Measurements from ENCODE around the gene ZNF512B. TPM values are rescaled to one million over a fixed set of nuclear protein-coding genes. Genes with fewer than 3 reads are reported as not detected.
A peak's percentile ranks its signal among the peaks of the same experiment; 100 is the strongest.
"Not testable (repeated sequence)": the region's sequence is repeated elsewhere in the genome, so short reads cannot be mapped to it uniquely, and the experiment has no call there.

The ZNF512B gene
- total RNA-seq, 1 experiment from 2014 or later: 5.9 TPM

DNA sequence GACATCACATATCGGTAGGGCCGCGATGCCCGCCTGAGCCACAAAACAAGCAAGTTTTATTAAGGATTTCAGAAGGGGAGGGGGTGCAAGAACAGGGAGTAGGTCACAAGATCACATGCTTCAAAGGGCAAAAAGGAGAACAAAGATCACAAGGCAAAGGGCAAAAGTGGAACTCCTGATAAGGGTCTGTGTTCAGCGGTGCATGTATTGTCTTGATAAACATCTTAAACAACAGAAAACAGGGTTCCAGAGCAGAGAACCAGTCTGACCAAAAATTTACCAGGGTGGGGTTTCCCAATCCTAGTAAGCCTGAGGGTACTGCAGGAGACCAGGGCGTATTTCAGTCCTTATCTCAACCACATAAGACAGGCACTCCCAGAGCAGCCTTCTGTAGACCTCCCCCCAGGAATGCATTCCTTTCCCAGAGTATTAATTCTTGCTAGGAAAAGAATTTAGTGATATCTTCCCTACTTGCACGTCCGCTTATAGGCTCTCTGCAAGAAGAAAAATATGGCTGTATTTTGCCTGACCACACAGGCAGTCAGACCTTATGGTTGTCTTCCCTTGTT, 53.3 kb downstream of the ZNF512B start:
- in situ Hi-C loops (cut with HindIII; ENCODE audit: low sequenced_read_pairs); DNase-seq (ENCODE audit: low spot score): not testable (repeated sequence)

DNA sequence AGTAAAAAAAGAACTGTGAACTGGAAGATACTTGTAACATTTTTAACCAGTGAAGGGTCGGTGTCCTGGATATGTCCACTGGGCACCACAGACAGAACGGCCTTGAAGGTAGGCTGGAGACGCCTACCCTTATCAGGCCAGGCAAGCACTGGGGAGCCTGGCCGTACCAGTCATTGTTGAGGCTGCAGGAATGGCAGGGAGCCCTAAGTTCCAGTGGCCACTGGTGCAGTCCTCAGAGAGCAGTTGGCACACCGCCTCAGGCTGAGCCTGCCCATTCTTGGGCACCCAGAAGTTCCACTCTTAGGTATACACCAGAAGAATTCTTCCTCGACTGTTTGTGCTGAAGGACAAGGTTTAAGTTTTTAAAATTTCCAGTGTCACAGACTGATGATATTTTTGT, 54.3 kb downstream of the ZNF512B start:
- in situ Hi-C loops (cut with HindIII; ENCODE audit: low sequenced_read_pairs): no loop called here
- no peak for DNase-seq (ENCODE audit: low spot score)

DNA sequence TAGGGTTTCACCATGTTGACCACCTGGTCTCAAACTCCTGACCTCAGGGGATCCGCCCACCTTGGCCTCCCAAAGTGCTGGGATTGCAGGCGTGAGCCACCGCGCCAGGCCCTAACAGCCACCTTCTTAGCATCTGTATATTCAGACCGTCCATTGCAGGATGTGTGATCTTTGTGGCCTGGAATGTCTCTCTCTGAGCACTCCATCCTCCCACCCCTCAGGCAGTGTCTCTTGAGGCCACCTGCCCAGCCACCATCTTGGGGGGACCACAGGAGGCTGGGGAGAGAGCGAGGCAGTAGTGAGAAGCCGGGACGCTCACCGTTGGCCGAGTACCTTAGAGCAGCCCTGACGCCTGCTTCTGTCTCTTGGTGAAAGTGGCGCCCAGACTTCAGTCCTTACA, 56.0 kb downstream of the ZNF512B start:
- in situ Hi-C loops (cut with HindIII; ENCODE audit: low sequenced_read_pairs): no loop called here
- no peak for DNase-seq (ENCODE audit: low spot score)

DNA sequence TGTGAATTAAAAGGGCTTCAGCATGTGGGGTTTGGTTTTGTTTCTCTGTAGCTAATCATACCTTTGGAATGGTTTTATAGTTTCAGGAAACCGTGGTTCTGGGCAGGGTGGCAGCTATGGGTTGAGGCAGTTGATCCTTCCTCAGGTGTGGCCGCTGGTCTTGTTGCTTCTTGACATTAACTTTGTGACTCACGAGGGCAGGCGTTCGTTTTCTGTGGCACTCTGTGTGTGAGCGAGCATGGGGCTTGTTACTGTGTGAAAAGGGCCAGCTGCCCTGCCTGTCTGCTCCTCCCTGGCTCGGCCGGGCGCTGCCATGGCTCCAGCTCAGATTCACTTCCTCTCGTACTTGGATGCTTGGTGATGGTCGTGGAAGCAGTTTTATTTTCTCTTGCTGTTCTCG, 58.6 kb downstream of the ZNF512B start:
- in situ Hi-C loops (cut with HindIII; ENCODE audit: low sequenced_read_pairs): no loop called here
- DNase-seq (ENCODE audit: low spot score): peak; percentile 71

DNA sequence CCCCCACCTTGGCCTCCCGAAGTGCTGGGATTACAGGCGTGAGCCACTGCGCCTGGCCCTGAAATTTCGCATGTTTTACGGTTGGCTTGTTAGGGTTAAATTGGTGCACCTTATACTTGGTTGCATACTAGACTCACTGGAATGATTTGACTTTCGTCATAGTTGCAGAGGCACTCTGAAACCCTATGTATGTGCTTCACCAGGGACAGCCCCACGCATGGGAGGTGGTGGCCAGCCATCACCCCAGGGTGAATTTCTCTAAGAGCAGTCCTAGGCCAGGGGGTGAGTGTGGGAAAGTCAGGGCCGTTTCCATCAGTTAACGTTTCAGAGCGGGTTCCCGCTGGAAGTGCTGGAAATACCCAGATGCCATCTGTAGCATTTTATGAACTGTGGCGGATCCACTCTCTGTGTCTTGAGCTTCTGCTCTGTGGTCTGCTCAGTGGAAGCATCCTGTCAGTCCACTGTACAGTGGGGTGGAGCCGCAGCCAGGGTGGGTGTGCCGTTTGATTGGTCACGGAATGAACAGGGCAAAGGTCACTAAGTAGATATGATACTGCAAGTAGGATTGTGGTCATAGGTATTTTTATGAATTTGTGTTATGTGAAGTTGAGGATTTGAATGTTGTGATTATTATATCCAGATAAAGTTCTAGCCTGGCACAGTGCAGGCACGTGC, 61.6 kb downstream of the ZNF512B start:
- in situ Hi-C loops (cut with HindIII; ENCODE audit: low sequenced_read_pairs): no loop called here
- no peak for DNase-seq (ENCODE audit: low spot score)

Other genes with a start within 250 kb of the ZNF512B start
- gene LIME1, start 233.3 kb downstream of the ZNF512B start, total RNA-seq (2014; rRNA removed; shearing (Covaris generic)): 12.6 and 15.1 TPM in 2 replicates
- gene SLC2A4RG, start 230.2 kb downstream of the ZNF512B start, total RNA-seq (2014; rRNA removed; shearing (Covaris generic)): 71.8 and 118 TPM in 2 replicates
- gene ZBTB46, start 138.7 kb downstream of the ZNF512B start, total RNA-seq (2014; rRNA removed; shearing (Covaris generic)): 39.7 and 42.5 TPM in 2 replicates
- 0.74 TPM in 1 of 2 replicates, not detected in the other for gene ABHD16B, start 108.4 kb downstream of the ZNF512B start, total RNA-seq (2014; rRNA removed; shearing (Covaris generic))
- gene TPD52L2, start 104.7 kb downstream of the ZNF512B start, total RNA-seq (2014; rRNA removed; shearing (Covaris generic)): 129 and 141 TPM in 2 replicates
- 38.6 and 43.6 TPM in 2 replicates for gene DNAJC5, start 74.8 kb downstream of the ZNF512B start, total RNA-seq (2014; rRNA removed; shearing (Covaris generic))
- gene UCKL1, start 13.5 kb downstream of the ZNF512B start, total RNA-seq (2014; rRNA removed; shearing (Covaris generic)): 19.9 and 20.1 TPM in 2 replicates
- gene SAMD10, start 9.7 kb upstream of the ZNF512B start, total RNA-seq (2014; rRNA removed; shearing (Covaris generic)): 1.4 TPM in 1 of 2 replicates, not detected in the other
- gene PRPF6, start 11.2 kb upstream of the ZNF512B start, total RNA-seq (2014; rRNA removed; shearing (Covaris generic)): 91.4 and 111 TPM in 2 replicates
- gene C20orf204, start 66.3 kb upstream of the ZNF512B start, total RNA-seq (2014; rRNA removed; shearing (Covaris generic)): 0.81 and 1.8 TPM in 2 replicates
- 1.2 TPM in 1 of 2 replicates, not detected in the other for gene SOX18, start 79.7 kb upstream of the ZNF512B start, total RNA-seq (2014; rRNA removed; shearing (Covaris generic))
- 29.2 and 44.0 TPM in 2 replicates for gene TCEA2, start 93.3 kb upstream of the ZNF512B start, total RNA-seq (2014; rRNA removed; shearing (Covaris generic))
- 32.9 and 33.4 TPM in 2 replicates for gene RGS19, start 109.6 kb upstream of the ZNF512B start, total RNA-seq (2014; rRNA removed; shearing (Covaris generic))
- 4.2 and 5.0 TPM in 2 replicates for gene OPRL1, start 110.2 kb upstream of the ZNF512B start, total RNA-seq (2014; rRNA removed; shearing (Covaris generic))
- gene LKAAEAR1, start 114.5 kb upstream of the ZNF512B start, total RNA-seq (2014; rRNA removed; shearing (Covaris generic)): not detected in 2 replicates
- gene NPBWR2, start 137.6 kb upstream of the ZNF512B start, total RNA-seq (2014; rRNA removed; shearing (Covaris generic)): not detected in 2 replicates
- 0.12 and 0.20 TPM in 2 replicates for gene MYT1, start 194.5 kb upstream of the ZNF512B start, total RNA-seq (2014; rRNA removed; shearing (Covaris generic))

All from G401 (cell line).